ENCODE data around the gene FADS2. TPM values are rescaled to one million over a fixed set of nuclear protein-coding genes. Genes with fewer than 3 reads are reported as not detected.

Gene FADS2
- total and polyA plus RNA-seq, 9 of the 15 experiments (the other 6 are each of a cell fraction or from before 2014, with no cell fraction given): 2.9 to 42.8 (median 16.2) TPM

- TF ChIP-seq PRDM10 (IDR thresholded peaks at IDR 0.05; ENCODE audit: partially characterized antibody) (no peak), SAP30 (IDR thresholded peaks at IDR 0.05; ENCODE audit: borderline replicate concordance, insufficient read depth, low read depth, low read length, poor library complexity, severe bottlenecking) (peak; percentile 72), ARNT (IDR thresholded peaks at IDR 0.05) (no peak), HDGF (IDR thresholded peaks at IDR 0.05) (no peak), FOXA3 (CRISPR knock-in tag; conservative IDR thresholded peaks at IDR 0.05 in 1 of 2, IDR thresholded peaks at IDR 0.05 in 1 of 2) (0 out of 4 replicates have a peak, but pooled peaks of 1 of the 2 experiments have one; percentile 34), ELF1 (tag; IDR thresholded peaks at IDR 0.05) (no peak), SRSF3 (IDR thresholded peaks at IDR 0.05; ENCODE audit: insufficient read depth, low read length) (0 out of 2 replicates have a peak, but pooled peaks have one; percentile 44), SIN3A (IDR thresholded peaks at IDR 0.05; ENCODE audit: borderline replicate concordance in 2 of 2, control insufficient read depth in 1 of 2, low read depth in 2 of 2, low read length in 2 of 2) (no peak), MAFK (IDR thresholded peaks at IDR 0.05; ENCODE audit: low read length) (no peak), ZFX (CRISPR knock-in tag; IDR thresholded peaks at IDR 0.05) (peak; percentile 32), LEF1 (IDR thresholded peaks at IDR 0.05) (no peak), ZNF232 (CRISPR knock-in tag; IDR thresholded peaks at IDR 0.05) (peak; percentile 14; the same call in 1 of the 2 replicates), NCOR1 (IDR thresholded peaks at IDR 0.05) (no peak), E2F3 (CRISPR knock-in tag; IDR thresholded peaks at IDR 0.05) (0 out of 2 replicates have a peak, but pooled peaks have one; percentile 4), E2F6 (IDR thresholded peaks at IDR 0.05; ENCODE audit: borderline replicate concordance in 1 of 2, extremely low read depth in 1 of 2, insufficient read depth in 1 of 2, insufficient read length in 1 of 2, low read depth in 1 of 2, low read length in 1 of 2, poor library complexity in 1 of 2, severe bottlenecking in 1 of 2) (peak; percentile 44 to 58), HNRNPLL (IDR thresholded peaks at IDR 0.05; ENCODE audit: low read depth, low read length, poor library complexity, severe bottlenecking) (peak; percentile 70)
Observed at GRCh38 chr11:61793083-61793828, 34.8 kb upstream of the FADS2 start (continued).
